Stimulated activated naive CD4-positive, alpha-beta T cell (primary cell): ENCODE data around the gene RPUSD1.
A peak's percentile ranks its signal among the peaks of the same experiment; 100 is the strongest.

Source experiments
- DNase-seq, 6 experiments: peaks; one replicate each; lab custom pipeline; 2025; lab: John Stamatoyannopoulos, UW

Gene RPUSD1

GRCh38 chr16:799111-799947 lies 11.1 kb upstream of the RPUSD1 start:
- no peak for DNase-seq

GRCh38 chr16:798666-799065 lies 10.5 kb upstream of the RPUSD1 start:
- DNase-seq = no peak

- DNase-seq = no peak
Measured at GRCh38 chr16:797686-798085, 9.5 kb upstream of the RPUSD1 start.

GRCh38 chr16:797120-797420 lies 8.9 kb upstream of the RPUSD1 start:
- DNase-seq = no peak

- no peak for DNase-seq
Measured at GRCh38 chr16:796296-797119, 8.3 kb upstream of the RPUSD1 start.

- no peak for DNase-seq
Measured at GRCh38 chr16:795580-796229, 7.5 kb upstream of the RPUSD1 start.

- DNase-seq = no peak
Measured at GRCh38 chr16:794853-795466, 6.8 kb upstream of the RPUSD1 start.

GRCh38 chr16:794091-794822 lies 6.1 kb upstream of the RPUSD1 start:
- no peak for DNase-seq

GRCh38 chr16:793414-793813 lies 5.2 kb upstream of the RPUSD1 start:
- no peak for DNase-seq

- DNase-seq = no peak
Measured at GRCh38 chr16:792221-792995, 4.2 kb upstream of the RPUSD1 start.

- no peak for DNase-seq
Measured at GRCh38 chr16:791131-791530, 3.0 kb upstream of the RPUSD1 start.

- no peak for DNase-seq
Measured at GRCh38 chr16:790086-790485, 1.9 kb upstream of the RPUSD1 start.

- DNase-seq = no peak
Measured at GRCh38 chr16:789191-789850, 1.1 kb upstream of the RPUSD1 start.

GRCh38 chr16:788399-789126 lies 382 bp upstream of the RPUSD1 start, which contains the start of gene CHTF18:
Gene CHTF18, plus strand, starts transcription at chr16:788620. Its CDS starts 65 bp downstream, at chr16:788685.
- DNase-seq = peak; percentile 90 to 95 (median 92)

- DNase-seq = no peak
Measured at GRCh38 chr16:787321-787966, 737 bp downstream of the RPUSD1 start.

- DNase-seq = peak; percentile 29 to 76 (median 62)
Measured at GRCh38 chr16:785563-786535, 2.3 kb downstream of the RPUSD1 start.

GRCh38 chr16:784431-784830 lies 3.8 kb downstream of the RPUSD1 start:
- DNase-seq = no peak
